Aorta (tissue), 5 donors: ENCODE data around the gene PLEKHA4. TPM values are rescaled to one million over a fixed set of nuclear protein-coding genes. Genes with fewer than 3 reads are reported as not detected.

ENCODE experiments used
- ATAC-seq: fragments of 200-7000 bp; cut with Tn5 transposase; one replicate; pipeline ENCODE4 v1.9.1; 2022; ENCODE audit warnings: moderate library complexity; ENCODE audit not compliant: low FRiP score
- DNase-seq, 2 donors: peaks; one replicate each; pipeline ENCODE4 v3.0.0-alpha.2; 2020
- H3K27ac ChIP-seq, 2 donors: one replicate each; pipeline ENCODE4 v1.5.1; 2013; ENCODE audit warnings: low read length in 2 of 2, mild to moderate bottlenecking in 2 of 2, moderate library complexity in 2 of 2, control low read depth in 1 of 2, inconsistent platforms in 1 of 2, low read depth in 1 of 2
- H3K27me3 ChIP-seq, 2 donors: one replicate each; pipeline ENCODE4 v1.6.1; 2013; ENCODE audit warnings: control low read depth in 1 of 2, low read length in 1 of 2, mild to moderate bottlenecking in 1 of 2, moderate library complexity in 1 of 2; ENCODE audit not compliant: insufficient read depth in 2 of 2, control insufficient read depth in 1 of 2
- H3K36me3 ChIP-seq, 2 donors: one replicate each; pipeline ENCODE4 v1.6.1; 2013; ENCODE audit warnings: control low read depth in 1 of 2, low read length in 1 of 2, mild to moderate bottlenecking in 1 of 2; ENCODE audit not compliant: insufficient read depth in 2 of 2, control insufficient read depth in 1 of 2
- H3K4me1 ChIP-seq, 2 donors: one replicate each; pipeline ENCODE4 v1.6.1; 2013; ENCODE audit warnings: low read length in 2 of 2, control low read depth in 1 of 2, mild to moderate bottlenecking in 1 of 2, moderate library complexity in 1 of 2; ENCODE audit not compliant: insufficient read depth in 2 of 2, control insufficient read depth in 1 of 2
- H3K4me3 ChIP-seq, 2 donors: one replicate each; pipeline ENCODE4 v1.5.1; 2013; ENCODE audit warnings: low read length in 2 of 2, control low read depth in 1 of 2, mild to moderate bottlenecking in 1 of 2
- H3K9me3 ChIP-seq: one replicate; pipeline ENCODE4 v1.6.1; 2013; ENCODE audit warnings: mild to moderate bottlenecking, low read length; ENCODE audit not compliant: control insufficient read depth
- WGBS, 2 donors: extraction: QIAGEN DNeasy Blood & Tissue Kit; methylation state at CpG; one replicate each; pipeline ENCODE4 v1.1.7; 2013; 5-methylcytosine and 5-hydroxymethylcytosine counted together
- intact Hi-C, 2 donors: fragments of 100-400 bp; cut with DNase I; formaldehyde crosslinking; loops; one replicate each; pipeline versions ENCODE4 v1.14.2 to v1.15.0; 2022
- polyA plus RNA-seq, 2 donors: library from polyadenylated mRNA; stranded (reverse); fragments of 200-250 nt; gene quantifications; one replicate each; pipeline ENCODE4 v1.2.3, GENCODE V29; 2013
- total RNA-seq, 2 donors: library from RNA; stranded (reverse); fragmentation: NEBNext Ultra II Directional; extraction: Animal tissue kit (Norgen Biotek cat#: 25700); gene quantifications; one replicate each; pipeline ENCODE4 v1.2.1, GENCODE V29; 2021
- donor health status: healthy with polysubstance abuse.
- donor health status: Bipolar disorder and iron deficiency.
- donor health status: DM: no; HTN: no; CAD: no.
- donor health status: DM: no; HTN: no; CAD: no.
- donor health status: DM: yes; HTN: yes; CAD: no.

PLEKHA4 gene
- total and polyA plus RNA-seq, 4 donors = 94.9 to 223 (median 145) TPM

- Histone ChIP-seq H3K9me3 (no peaks in the 10 kb centered on the region), H3K27me3 (no peaks in the 10 kb centered on the region), H3K27ac (peak overlapping the region in 1 of 2 donors; percentile 60), H3K36me3 (no peaks in the 10 kb centered on the region), H3K4me1 (peaks cover 0 to 3% of the 10 kb centered on the region in 2 donors), H3K4me3 (peak overlapping the region; percentile 10 to 27)
- intact Hi-C loops = loop anchor here (1.0 kb wide), 1 partner anchor 40 kb away; no protein-coding TSS in a partner anchor
- 1% methylated on average over 11 to 12 of the region's 12 CpGs for WGBS, 2 donors
- peak; percentile 92 for ATAC-seq
- DNase-seq = peak; percentile 96 to 98
Measured at GRCh38 chr19:48835734-48836088, 32.7 kb downstream of the PLEKHA4 start.

- no peaks in the 10 kb centered on the region for H3K36me3 ChIP-seq
- H3K27me3 ChIP-seq = no peaks in the 10 kb centered on the region
- no peaks in the 10 kb centered on the region for H3K9me3 ChIP-seq
- DNase-seq = no peak
- H3K4me1 ChIP-seq = peaks cover 0 to 3% of the 10 kb centered on the region in 2 donors
- H3K27ac ChIP-seq = no peak overlapping the region
- intact Hi-C loops = no loop called here
- H3K4me3 ChIP-seq = no peak overlapping the region
- 87 to 93% methylated on average over 5 of the region's 5 CpGs for WGBS, 2 donors
- ATAC-seq = no peak
Measured at GRCh38 chr19:48833977-48834376, 34.4 kb downstream of the PLEKHA4 start.

DNA sequence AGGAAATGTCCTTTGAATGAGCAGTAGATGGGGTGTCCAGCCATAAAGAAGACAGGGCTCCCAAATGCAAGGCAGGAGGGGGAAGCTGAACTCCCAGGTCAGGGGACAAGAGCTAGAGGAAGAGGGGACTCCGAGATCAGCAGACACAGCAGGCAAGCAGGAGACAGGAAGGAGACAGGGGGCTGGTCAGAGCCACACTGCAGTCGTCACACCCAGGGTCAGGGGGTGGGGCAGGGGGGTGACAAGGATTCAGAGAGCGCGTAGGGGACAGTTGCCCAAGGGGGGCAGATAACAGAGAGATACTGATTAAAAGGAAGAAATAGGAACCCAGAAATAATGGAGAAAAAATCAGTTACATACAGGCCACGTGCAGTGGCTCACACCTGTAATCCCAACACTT is 35.4 kb downstream of the PLEKHA4 start:
- DNase-seq (no peak), ATAC-seq (no peak)
- peaks cover 0 to 3% of the 10 kb centered on the region in 2 donors for H3K4me1 ChIP-seq
- no peaks in the 10 kb centered on the region for H3K36me3 ChIP-seq
- no peaks in the 10 kb centered on the region for H3K27me3 ChIP-seq
- H3K27ac ChIP-seq = no peak overlapping the region
- 76 to 87% methylated on average over 5 of the region's 5 CpGs for WGBS, 2 donors
- no peak overlapping the region for H3K4me3 ChIP-seq
- intact Hi-C loops = no loop called here
- H3K9me3 ChIP-seq = no peaks in the 10 kb centered on the region

DNA sequence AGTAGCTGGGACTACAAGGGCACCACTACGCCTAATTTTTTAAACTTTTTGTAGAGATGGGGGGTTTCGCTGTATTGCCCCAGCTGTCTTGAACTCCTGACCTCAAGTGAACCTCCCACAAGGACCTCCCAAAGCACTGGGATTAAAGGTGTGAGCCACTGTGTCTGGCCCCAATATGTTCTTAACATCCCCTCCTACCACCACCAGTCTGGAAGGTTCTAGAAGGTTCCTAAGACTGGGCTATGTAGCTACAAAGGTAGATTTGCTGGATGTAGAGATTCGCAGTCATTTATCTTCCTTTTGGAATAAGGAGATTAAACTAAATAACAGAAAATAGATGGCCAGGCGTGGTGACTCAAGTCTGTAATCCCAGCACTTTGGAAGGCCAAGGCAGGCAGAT is 37.5 kb downstream of the PLEKHA4 start:
- no peaks in the 10 kb centered on the region for H3K36me3 ChIP-seq
- WGBS, 2 donors = 96 to 97% methylated on average over 4 of the region's 4 CpGs

DNA sequence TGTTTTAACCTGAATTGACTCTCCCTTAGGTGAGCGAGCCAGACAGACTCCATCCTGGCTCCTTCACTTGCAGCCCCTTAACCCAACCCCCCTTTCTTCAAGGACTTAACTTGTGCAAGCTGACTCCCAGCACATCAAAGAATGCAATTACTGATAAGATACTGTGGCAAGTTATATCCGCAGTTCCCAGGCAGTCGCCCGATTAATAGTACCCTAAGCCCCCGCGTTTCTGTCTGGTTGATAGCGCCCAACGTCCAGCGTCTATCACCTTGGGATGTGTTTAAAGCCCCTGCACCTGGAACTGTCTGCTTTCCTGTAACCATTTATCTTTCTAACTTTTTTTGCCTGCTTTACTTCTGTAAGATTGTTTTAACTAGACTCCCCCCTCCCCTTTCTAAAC is 38.3 kb downstream of the PLEKHA4 start:
- 88 to 93% methylated on average over 9 of the region's 9 CpGs for WGBS, 2 donors
- intact Hi-C loops = no loop called here
- DNase-seq = no peak
- H3K4me3 ChIP-seq = no peak overlapping the region
- H3K4me1 ChIP-seq = no peaks in the 10 kb centered on the region
- no peaks in the 10 kb centered on the region for H3K36me3 ChIP-seq
- H3K9me3 ChIP-seq = no peaks in the 10 kb centered on the region
- no peaks in the 10 kb centered on the region for H3K27me3 ChIP-seq
- H3K27ac ChIP-seq = no peak overlapping the region
- ATAC-seq = no peak

More for the DNA sequence above, 37.5 kb downstream of the PLEKHA4 start:
- no peak overlapping the region for H3K4me3 ChIP-seq
- ATAC-seq = no peak
- H3K4me1 ChIP-seq = peaks cover 0 to 3% of the 10 kb centered on the region in 2 donors
- no peak overlapping the region for H3K27ac ChIP-seq
- DNase-seq = no peak
- H3K9me3 ChIP-seq = no peaks in the 10 kb centered on the region
- intact Hi-C loops = no loop called here
- no peaks in the 10 kb centered on the region for H3K27me3 ChIP-seq

- Histone ChIP-seq H3K36me3 (no peaks in the 10 kb centered on the region), H3K27ac (no peak overlapping the region), H3K27me3 (no peaks in the 10 kb centered on the region), H3K9me3 (no peaks in the 10 kb centered on the region), H3K4me1 (no peaks in the 10 kb centered on the region), H3K4me3 (no peak overlapping the region)
- DNase-seq = no peak
- intact Hi-C loops = no loop called here
- no peak for ATAC-seq
- 73 to 76% methylated on average over 8 of the region's 8 CpGs for WGBS, 2 donors
Measured at GRCh38 chr19:48826606-48827020, 41.8 kb downstream of the PLEKHA4 start.

GRCh38 chr19:48822514-48822913 is 45.9 kb downstream of the PLEKHA4 start:
- intact Hi-C loops = no loop called here
- Histone ChIP-seq H3K4me1 (no peaks in the 10 kb centered on the region), H3K27me3 (no peaks in the 10 kb centered on the region), H3K9me3 (no peaks in the 10 kb centered on the region), H3K27ac (no peak overlapping the region), H3K36me3 (no peaks in the 10 kb centered on the region), H3K4me3 (no peak overlapping the region)
- 99 to 100% methylated on average over 2 of the region's 2 CpGs for WGBS, 2 donors
- ATAC-seq (no peak), DNase-seq (no peak)

GRCh38 chr19:48821633-48822032 is 46.8 kb downstream of the PLEKHA4 start:
- H3K27me3 ChIP-seq = no peaks in the 10 kb centered on the region
- DNase-seq = no peak

GRCh38 chr19:48819366-48819816 is 49.0 kb downstream of the PLEKHA4 start:
- 4 to 10% methylated on average over 4 of the region's 4 CpGs for WGBS, 2 donors
- DNase-seq (peak; percentile 89 to 90), ATAC-seq (peak; percentile 91)
- Histone ChIP-seq H3K27me3 (no peaks in the 10 kb centered on the region), H3K27ac (peak overlapping the region in 1 of 2 donors; percentile 4), H3K4me1 (no peaks in the 10 kb centered on the region), H3K9me3 (no peaks in the 10 kb centered on the region), H3K4me3 (no peak overlapping the region), H3K36me3 (no peaks in the 10 kb centered on the region)
- intact Hi-C loops = no loop called here

More at GRCh38 chr19:48821633-48822032, 46.8 kb downstream of the PLEKHA4 start:
- Histone ChIP-seq H3K4me1 (no peaks in the 10 kb centered on the region), H3K27ac (no peak overlapping the region), H3K4me3 (no peak overlapping the region), H3K9me3 (no peaks in the 10 kb centered on the region), H3K36me3 (no peaks in the 10 kb centered on the region)
- intact Hi-C loops = no loop called here
- WGBS, 2 donors = 76 to 77% methylated on average over 5 of the region's 5 CpGs
- ATAC-seq = no peak
